COLO668 (cell line): ENCODE results near the gene PROX1.
"Not testable (repeated sequence)": the region's sequence is repeated elsewhere in the genome, so short reads cannot be mapped to it uniquely, and the experiment has no call there.

ENCODE experiments used
- DNase-seq: peaks from one replicate; lab custom pipeline; 2025; ENCODE audit not compliant: unreplicated experiment; lab: John Stamatoyannopoulos, UW

Gene PROX1

DNA sequence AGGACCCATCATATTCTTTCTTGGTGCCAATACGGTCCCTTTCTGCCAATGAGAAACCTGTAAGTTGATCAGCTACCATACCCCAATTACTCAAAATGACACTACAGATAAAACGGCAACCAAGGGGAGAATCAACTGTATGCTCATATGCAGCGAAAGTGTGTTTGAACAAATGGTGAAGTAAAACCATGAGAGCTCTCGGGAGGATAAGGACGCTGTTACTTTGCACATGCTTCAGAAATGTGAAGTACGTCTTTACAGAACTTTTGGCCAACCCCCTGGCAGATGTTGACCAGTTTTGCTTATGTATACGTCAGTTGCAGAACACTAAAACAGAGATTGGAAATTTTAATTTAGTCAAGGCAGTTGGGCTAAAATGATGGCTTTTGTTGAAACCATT is 79.6 kb downstream of the PROX1 start:
- no peak for DNase-seq

DNA sequence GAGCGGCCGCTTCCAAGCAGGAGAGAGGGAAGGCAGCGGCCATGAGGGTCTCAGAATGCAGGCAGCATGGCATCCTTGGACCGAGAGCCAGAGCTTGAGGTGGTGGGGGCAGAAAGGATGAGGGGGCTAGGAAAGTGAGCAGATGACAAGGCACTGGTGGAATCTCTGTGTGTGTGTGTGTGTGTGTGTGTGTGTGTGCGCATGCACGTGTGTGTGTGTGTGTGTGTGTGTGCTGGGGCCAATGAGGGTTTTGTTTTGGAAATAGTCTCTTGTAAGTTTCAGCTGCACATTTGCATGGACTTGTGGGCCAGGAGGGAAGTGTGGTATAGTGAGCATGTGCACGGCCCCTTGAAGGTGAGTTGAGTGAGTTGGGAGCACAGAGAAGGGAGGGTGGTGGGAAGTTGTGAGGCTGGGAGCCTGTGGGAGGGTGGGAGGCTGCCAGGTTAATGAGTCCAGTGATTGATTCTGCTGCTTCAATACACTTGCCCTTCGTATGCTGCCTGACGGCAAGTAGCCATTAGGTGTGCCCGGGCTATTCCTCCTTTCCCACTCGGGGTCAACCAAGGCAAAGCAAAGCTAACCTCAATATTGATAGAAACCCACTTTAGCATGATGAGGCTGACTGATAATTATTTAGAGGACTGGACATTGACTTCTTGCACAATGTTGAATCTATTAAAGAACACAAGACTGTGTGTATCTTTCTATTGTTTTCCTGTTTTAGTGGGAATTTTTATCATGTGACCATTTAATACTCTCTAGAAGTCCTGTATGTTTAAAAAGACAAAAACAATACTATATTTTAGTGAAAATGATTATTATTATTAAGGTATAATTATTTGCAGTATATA is 80.3 kb downstream of the PROX1 start:
- DNase-seq, result no peak

DNA sequence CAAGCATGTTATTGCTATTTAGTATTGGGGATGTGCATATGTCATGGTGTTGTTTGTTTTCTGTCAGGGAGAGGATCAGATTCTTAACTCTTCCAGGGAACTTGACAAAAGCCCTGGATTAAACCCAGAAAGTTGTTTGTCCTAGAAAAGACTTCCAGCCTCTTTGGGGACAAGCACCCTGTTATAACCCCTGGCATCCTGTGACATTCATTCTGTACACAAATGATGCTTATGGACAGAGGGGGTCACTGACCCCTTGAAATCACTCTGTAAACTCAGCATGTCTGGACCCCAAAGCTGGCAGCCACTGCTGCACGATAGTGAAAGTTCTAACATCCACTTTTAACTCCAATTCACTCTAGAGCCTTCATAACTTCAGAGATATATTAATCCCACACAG is 81.2 kb downstream of the PROX1 start:
- no peak for DNase-seq

DNA sequence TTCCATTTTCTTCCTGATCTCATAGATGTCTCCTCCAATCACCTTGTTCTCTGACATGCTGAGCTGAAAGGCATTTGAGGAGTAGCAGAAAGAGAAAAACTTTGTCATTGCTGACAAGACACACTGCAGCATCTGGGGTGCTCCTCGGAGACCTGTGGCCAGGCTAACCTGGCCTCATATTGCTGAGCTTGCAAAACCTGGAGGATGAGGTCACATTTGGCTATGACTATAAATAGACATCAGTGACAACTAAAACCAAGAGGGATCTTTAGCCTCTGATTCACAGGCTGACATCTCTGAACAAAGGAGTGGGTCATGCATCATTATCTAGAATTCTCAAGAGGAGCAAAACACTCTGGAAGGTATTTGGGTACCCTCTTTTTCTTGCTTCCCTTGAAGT is 83.7 kb downstream of the PROX1 start:
- no peak for DNase-seq

DNA sequence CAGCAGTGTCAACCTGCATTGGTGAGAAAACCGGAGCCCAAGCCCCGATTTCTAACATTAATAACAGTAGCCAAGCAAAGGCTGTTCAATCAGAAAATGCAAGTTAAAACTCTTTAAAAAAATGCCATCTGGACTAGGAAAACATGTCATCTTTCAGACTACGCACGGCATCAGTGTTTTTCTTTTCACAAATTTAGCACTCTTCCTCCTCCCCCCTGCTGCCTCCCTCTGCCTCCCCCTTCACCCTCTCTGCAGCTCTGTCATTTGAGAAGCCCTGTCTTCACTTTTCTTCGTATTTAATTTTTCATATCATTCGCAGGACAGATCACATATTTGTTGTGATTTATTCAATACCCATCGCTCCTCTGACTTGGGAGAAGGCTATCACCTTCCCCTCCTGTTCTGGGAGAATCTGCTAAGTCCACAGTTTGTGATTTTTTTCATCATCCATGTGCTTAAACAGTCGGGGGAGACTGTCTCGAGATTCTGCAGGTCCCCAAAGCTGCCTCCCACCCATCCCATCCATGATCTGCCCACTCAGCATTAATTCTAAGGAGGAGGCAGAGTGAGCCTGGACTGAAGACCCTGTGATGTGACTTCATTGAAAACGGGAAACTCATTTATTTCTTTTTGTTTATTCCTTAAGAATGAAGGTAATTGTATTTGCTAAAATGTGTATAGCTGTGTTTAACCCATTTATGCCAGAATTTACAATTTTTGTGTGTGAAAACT is 84.8 kb downstream of the PROX1 start:
- no peak for DNase-seq

DNA sequence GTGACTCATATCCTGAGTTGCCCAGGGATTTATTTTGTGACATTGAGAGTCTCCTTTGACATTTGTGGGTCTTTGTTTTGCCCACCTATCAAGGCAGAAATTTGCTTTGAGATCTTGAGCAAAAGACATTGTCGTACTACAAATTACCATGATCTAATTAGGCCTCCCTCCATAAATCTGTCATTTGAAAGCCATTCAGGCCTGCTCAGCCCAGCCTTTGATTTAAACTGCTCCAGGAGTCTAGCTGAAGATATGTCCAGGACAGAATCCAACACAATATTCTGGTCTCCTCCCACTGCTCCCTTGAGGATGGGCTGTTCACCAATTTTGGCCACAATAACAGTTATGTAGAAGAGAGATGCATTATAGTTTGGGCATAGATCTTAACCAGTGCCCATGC is 86.7 kb downstream of the PROX1 start:
- DNase-seq, result no peak

DNA sequence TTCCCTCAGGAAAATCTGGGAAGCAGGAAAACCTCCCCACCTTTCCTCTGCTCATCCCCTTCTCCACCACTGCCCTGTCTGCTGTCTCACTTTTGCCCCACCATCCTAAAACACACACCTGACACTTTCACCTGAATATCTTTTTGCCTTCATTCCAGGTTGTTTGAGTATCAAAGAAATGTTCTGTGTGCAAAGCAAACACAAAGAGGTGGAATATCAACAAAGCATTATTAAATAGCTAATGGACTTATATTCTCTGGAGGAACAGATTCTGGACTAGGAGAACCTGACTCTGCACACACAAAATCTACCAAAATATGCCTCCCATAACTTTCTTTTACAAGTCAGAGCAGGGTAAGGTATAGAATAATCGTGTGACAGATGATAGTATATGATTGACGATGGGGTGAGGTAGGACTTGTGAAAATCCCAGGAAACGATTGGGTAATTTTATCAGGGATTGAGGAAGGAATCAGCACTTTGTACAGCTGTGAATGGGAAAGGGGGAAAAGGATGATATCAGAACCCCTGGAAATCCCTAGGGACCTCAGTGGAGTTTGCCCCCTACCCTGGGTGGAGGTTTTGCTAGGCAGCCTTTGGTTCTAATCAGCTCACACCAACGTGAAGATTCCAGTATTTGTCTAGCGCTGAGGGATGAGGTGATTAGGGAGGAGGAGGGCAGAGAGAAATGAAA is 87.7 kb downstream of the PROX1 start:
- DNase-seq, result no peak

DNA sequence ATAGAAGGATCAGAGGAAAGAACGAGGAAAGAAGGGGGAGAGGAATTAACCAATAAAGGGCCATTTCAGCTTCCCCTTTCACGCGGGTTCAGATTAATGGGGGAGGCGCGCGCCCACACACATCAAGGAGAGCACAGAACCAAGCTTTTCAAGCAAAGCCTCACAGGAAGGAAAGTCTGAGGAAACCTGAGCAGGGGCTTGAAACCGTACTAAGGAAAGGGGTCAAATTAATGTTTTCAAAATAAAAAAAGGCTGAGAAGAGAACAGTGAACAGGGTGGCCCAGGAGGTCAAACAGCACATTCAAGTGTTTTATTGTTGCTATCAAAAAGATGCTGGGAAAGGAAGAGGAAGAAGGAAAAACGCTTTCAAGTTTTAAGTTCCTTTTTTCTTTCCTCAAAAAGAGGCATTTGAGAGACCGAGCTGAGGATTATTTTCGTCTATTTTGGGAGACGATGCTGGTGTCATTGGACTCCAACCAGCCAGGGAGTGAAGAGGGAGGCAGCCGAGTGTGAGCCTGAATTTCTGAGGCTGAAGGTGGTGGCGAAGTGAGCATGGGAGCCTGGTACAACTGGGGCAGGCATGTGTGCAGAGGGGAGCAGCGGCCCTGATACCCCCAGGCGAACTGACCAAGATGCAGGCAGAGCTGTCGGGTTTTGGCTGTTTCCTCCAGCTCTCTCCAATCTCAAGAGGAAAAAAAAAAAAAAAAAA is 88.4 kb downstream of the PROX1 start:
- DNase-seq, result no peak

DNA sequence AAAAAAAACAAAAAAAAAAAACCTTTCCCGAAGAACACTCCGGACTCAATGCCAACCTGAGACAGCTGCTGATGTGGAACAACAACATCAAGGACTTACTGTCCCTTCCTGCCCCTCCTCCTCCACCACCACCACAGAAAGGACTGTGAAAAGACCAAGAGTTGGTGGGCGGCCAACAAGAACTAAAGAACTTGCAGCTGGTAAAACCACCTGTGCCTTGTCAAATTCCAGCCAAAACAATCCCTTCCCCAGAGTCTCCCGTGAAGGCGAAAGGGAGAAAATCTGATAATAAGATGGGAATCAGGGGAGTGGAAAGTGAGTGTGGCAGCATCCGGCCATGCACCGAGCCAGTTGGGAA is 88.9 kb downstream of the PROX1 start:
- DNase-seq, result no peak

DNA sequence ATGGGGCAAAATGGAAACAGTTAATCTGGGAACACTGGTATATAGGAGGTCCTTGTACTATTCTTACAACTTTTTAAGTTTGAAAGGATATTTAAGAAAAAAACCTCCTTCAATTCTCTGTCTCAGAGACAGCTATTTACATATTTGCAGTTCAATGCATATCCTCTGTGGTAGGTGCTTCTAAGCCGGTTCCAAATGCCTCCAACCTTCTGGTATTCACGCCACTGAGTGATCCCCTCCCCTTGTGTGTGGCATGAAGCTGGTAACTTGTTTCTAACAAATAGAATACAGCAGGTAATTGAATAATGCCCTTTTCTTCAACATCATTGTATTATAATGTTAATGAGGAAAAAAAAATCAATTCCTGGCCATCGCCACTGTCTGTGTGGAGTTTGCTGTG is 91.2 kb downstream of the PROX1 start:
- DNase-seq, result no peak

DNA sequence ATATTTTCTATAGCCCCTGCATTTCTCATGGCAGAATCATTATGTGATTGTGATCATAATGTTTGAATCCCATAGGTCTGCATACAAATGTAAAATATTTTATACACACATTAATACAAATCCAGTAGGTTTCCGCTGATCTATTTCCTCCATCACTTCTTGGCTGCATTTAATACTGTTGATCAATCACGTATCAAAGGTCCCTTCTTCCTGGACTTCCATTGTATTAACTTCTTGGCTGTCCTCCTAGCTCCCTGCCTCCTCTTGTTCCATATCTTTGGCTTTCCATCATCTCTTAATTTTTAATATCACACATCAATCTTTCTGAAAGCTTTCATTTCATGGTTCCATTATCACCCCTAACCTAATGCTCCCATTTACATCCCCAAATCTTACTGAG is 97.6 kb downstream of the PROX1 start:
- no peak for DNase-seq

DNA sequence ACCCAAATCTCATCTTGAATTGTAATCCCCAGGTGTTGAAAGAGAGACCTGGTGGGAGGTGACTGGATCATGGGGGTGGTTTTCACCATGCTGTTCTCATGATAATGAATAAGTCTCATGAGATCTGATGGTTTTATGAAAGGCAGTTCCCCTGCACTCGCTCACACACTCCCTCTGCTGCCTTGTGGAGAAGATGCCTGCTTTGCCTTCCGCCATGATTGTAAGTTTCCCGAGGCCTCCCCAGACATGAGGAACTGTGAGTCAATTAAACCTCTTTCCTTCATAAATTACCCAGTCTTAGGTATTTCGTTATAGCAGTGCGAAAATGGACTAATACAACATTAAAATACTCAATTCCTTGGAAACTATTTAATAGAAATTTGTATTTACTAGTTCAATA is 99.2 kb downstream of the PROX1 start:
- DNase-seq, result no peak

DNA sequence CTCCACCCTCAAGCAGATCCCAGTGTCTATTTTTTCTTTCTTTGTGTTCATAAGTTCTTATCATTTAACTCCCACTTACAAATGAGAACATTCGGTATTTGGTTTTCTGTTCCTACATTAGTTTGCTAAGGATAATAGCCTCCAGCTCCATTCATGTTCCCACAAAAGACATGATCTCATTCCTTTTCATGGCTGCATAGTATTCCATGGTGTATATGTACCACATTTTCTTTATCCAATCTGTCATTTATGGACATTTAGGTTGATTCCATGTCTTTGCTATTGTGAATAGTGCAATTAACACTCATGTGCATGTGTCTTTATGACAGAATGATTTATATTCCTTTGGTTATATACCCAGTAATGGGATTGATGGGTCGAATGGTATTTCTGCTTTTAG is 101.2 kb downstream of the PROX1 start:
- not testable (repeated sequence) for DNase-seq
